K562 (cell line): ENCODE data around the gene MAP7D1. TPM values are rescaled to one million over a fixed set of nuclear protein-coding genes. Genes with fewer than 3 reads are reported as not detected.

ENCODE experiments used
- CGGBP1 ChIP-seq: fragments of 250-450 bp; sonication (Bioruptor Pico); IDR thresholded peaks from 2 replicates; pipeline ENCODE4 v1.9.0; 2021; ENCODE audit warnings: mild to moderate bottlenecking
- E2F3 ChIP-seq: fragments of 250-450 bp; sonication (Bioruptor Pico); IDR thresholded peaks from 2 replicates; pipeline ENCODE4 v1.4.0; 2020; ENCODE audit warnings: mild to moderate bottlenecking
- E2F4 ChIP-seq: sonication (generic); formaldehyde crosslinking; IDR thresholded peaks from 2 replicates; pipeline ENCODE4 v1.8.0; 2022; ENCODE audit warnings: mild to moderate bottlenecking, low read depth, missing genetic modification reagents
- FOXA3 ChIP-seq, 2 experiments: fragments of 450-650 bp in 1 of 2; sonication (generic) in 1 of 2; formaldehyde crosslinking; IDR thresholded peaks in 1 of 2; conservative IDR thresholded peaks in 1 of 2; 2 replicates each; pipeline versions ENCODE4 v1.4.0 to v1.8.0; 2020 to 2022; ENCODE audit warnings: mild to moderate bottlenecking in 2 of 2, missing genetic modification reagents in 1 of 2
- FOXO4 ChIP-seq: fragments of 450-650 bp; formaldehyde crosslinking; IDR thresholded peaks from 2 replicates; pipeline ENCODE4 v1.4.0; 2020; ENCODE audit warnings: mild to moderate bottlenecking, moderate library complexity
- KDM5B ChIP-seq: fragments of 200-600 bp; sonication (generic); IDR thresholded peaks from 2 replicates; pipeline ENCODE4 v1.6.1; 2012; ENCODE audit warnings: low read depth, mild to moderate bottlenecking, moderate library complexity, low read length, control low read depth, inconsistent platforms; ENCODE audit not compliant: insufficient replicate concordance
- MEIS2 ChIP-seq: fragments of 450-650 bp; IDR thresholded peaks from 2 replicates; pipeline ENCODE4 v1.6.1; 2014; ENCODE audit warnings: mild to moderate bottlenecking; ENCODE audit not compliant: partially characterized antibody
- MYC ChIP-seq, 2 experiments: fragments of 250-450 bp in 1 of 2; sonication (Bioruptor Pico) in 1 of 2; IDR thresholded peaks; 2 replicates each; pipeline versions ENCODE4 v1.5.1 to v1.6.1; 2012 to 2021; ENCODE audit warnings: low read depth in 2 of 2, borderline replicate concordance in 1 of 2, improper control_type of control experiment in 1 of 2, low read length in 1 of 2, mild to moderate bottlenecking in 1 of 2, moderate library complexity in 1 of 2
- NUFIP1 ChIP-seq: fragments of 450-650 bp; IDR thresholded peaks from 2 replicates; pipeline ENCODE4 v1.6.1; 2018; ENCODE audit not compliant: partially characterized antibody
- POLR2A ChIP-seq: fragments of 450-650 bp; conservative IDR thresholded peaks from 2 replicates; pipeline ENCODE4 v1.6.1; 2016
- RBM39 ChIP-seq: fragments of 200-400 bp; formaldehyde crosslinking; optimal IDR thresholded peaks from 2 replicates; pipeline ENCODE3; 2018; ENCODE audit warnings: low read depth, low read length
- RHOXF2B ChIP-seq: fragments of 250-450 bp; sonication (Bioruptor Pico); conservative IDR thresholded peaks from 2 replicates; pipeline ENCODE4 v1.5.1; 2021
- SRF ChIP-seq, 2 experiments: fragments of 250-450, 450-650 bp in 1 of 2; sonication (Bioruptor Pico) in 1 of 2; sonication (generic) in 1 of 2; formaldehyde crosslinking; IDR thresholded peaks; 2 replicates each; pipeline versions ENCODE4 v1.5.0 to v1.5.1; 2020 to 2022; ENCODE audit warnings: mild to moderate bottlenecking in 1 of 2, missing genetic modification reagents in 1 of 2
- TCFL5 ChIP-seq: fragments of 250-450 bp; sonication (Bioruptor Pico); conservative IDR thresholded peaks from 2 replicates; pipeline ENCODE4 v1.6.1; 2021; ENCODE audit warnings: mild to moderate bottlenecking, moderate library complexity, matching md5 sums
- TEAD1 ChIP-seq, 2 experiments: fragments of 450-650 bp in 1 of 2; sonication (generic) in 1 of 2; formaldehyde crosslinking; IDR thresholded peaks; 2 replicates each; pipeline versions ENCODE4 v1.4.0 to v1.8.0; 2020 to 2022; ENCODE audit warnings: mild to moderate bottlenecking in 2 of 2, missing genetic modification reagents in 1 of 2
- ZBTB11 ChIP-seq, 3 experiments: fragments of 200-800 bp in 1 of 3; fragments of 250-450 bp in 1 of 3; fragments of 450-650 bp in 1 of 3; sonication (Bioruptor Pico) in 1 of 3; sonication (Bioruptor generic) in 1 of 3; formaldehyde crosslinking in 1 of 3; IDR thresholded peaks; 2 replicates each; pipeline versions ENCODE4 v1.6.1 to v1.8.0; 2016 to 2022; ENCODE audit warnings: mild to moderate bottlenecking in 2 of 3, missing genetic modification characterization in 2 of 3, missing compliant biosample characterization in 1 of 3, moderate library complexity in 1 of 3
- ZBTB34 ChIP-seq: fragments of 250-450 bp; sonication (Bioruptor Pico); IDR thresholded peaks from 2 replicates; pipeline ENCODE4 v1.8.0; 2021; ENCODE audit warnings: mild to moderate bottlenecking, moderate library complexity
- ZNF780A ChIP-seq: fragments of 250-450 bp; sonication (Bioruptor Pico); IDR thresholded peaks from 2 replicates; pipeline ENCODE4 v1.5.0; 2021; ENCODE audit warnings: mild to moderate bottlenecking
- polyA plus RNA-seq, 8 experiments: library from polyadenylated mRNA; depleted of rRNA in 4 of 8; stranded (reverse) in 5 of 8; unstranded in 3 of 8; fragments of >200 nt; fragmentation: Nextera tagmentation in 2 of 8; fragmentation: Illumina TruSeq in 1 of 8; extraction: Ambion mirVana in 2 of 8; extraction: Trizol in 1 of 8; gene quantifications; 2 replicates each; pipeline versions ENCODE4 v1.2.1 to v1.2.3, GENCODE V29; 2011 to 2014; ENCODE audit warnings: inconsistent platforms in 1 of 8, missing spikeins in 1 of 8
- total RNA-seq, 7 experiments: library from RNA; depleted of rRNA in 6 of 7; stranded (reverse); fragments of >200 nt in 6 of 7; fragmentation: Illumina TruSeq in 2 of 7; extraction: Trizol in 2 of 7; gene quantifications; 2 replicates each; pipeline versions ENCODE4 v1.2.1 to v1.2.3, GENCODE V29; 2011 to 2021; ENCODE audit warnings: low replicate concordance in 1 of 7

The MAP7D1 gene
- total and polyA plus RNA-seq, 9 of the 15 experiments (the other 6 are each of a cell fraction or from before 2014, with no cell fraction given), result 3.6 to 108 (median 34.5) TPM

- no peak for TF ChIP-seq KDM5B
- TF ChIP-seq TCFL5 (CRISPR knock-in tag), result no peak
- TF ChIP-seq RBM39, result no peak
- no peak for TF ChIP-seq CGGBP1 (CRISPR knock-in tag)
- no peak for TF ChIP-seq MEIS2
- TF ChIP-seq FOXA3 (CRISPR knock-in tag; conservative IDR thresholded peaks at IDR 0.05 in 1 of 2, IDR thresholded peaks at IDR 0.05 in 1 of 2), result 0 out of 4 replicates have a peak, but pooled peaks of 1 of the 2 experiments have one; percentile 15
- no peak for TF ChIP-seq POLR2A
- TF ChIP-seq NUFIP1, result no peak
- 0 out of 2 replicates have a peak, but pooled peaks have one; percentile 24 for TF ChIP-seq MYC (IDR thresholded peaks at IDR 0.05; ENCODE audit: low read depth, low read length)
- no peak for TF ChIP-seq MYC (CRISPR knock-in tag; IDR thresholded peaks at IDR 0.05; ENCODE audit: borderline replicate concordance, low read depth)
- 0 out of 6 replicates have a peak, but pooled peaks of 1 of the 3 experiments have one; percentile 31 for TF ChIP-seq ZBTB11 (CRISPR knock-in tag; IDR thresholded peaks at IDR 0.05)
- TF ChIP-seq FOXO4 (CRISPR knock-in tag), result peak; percentile 55; the same call in 1 of the 2 replicates
- no peak for TF ChIP-seq ZBTB34 (CRISPR knock-in tag)
- 0 out of 2 replicates have a peak, but pooled peaks have one; percentile 49 for TF ChIP-seq E2F3 (CRISPR knock-in tag)
- TF ChIP-seq SRF (CRISPR knock-in tag; IDR thresholded peaks at IDR 0.05), result no peak; a peak in 1 of 4 replicates
- no peak for TF ChIP-seq ZNF780A
- TF ChIP-seq TEAD1 (CRISPR knock-in tag; IDR thresholded peaks at IDR 0.05), result 0 out of 4 replicates have a peak, but pooled peaks of 1 of the 2 experiments have one; percentile 11
- no peak for TF ChIP-seq E2F4 (CRISPR knock-in tag)
- TF ChIP-seq RHOXF2B, result no peak
These were observed 67.5 kb downstream of the MAP7D1 start (continued) for GRCh38 chr1:36223381-36223995.
